Measurements from ENCODE around the gene MAGI3.

Gene MAGI3

DNA sequence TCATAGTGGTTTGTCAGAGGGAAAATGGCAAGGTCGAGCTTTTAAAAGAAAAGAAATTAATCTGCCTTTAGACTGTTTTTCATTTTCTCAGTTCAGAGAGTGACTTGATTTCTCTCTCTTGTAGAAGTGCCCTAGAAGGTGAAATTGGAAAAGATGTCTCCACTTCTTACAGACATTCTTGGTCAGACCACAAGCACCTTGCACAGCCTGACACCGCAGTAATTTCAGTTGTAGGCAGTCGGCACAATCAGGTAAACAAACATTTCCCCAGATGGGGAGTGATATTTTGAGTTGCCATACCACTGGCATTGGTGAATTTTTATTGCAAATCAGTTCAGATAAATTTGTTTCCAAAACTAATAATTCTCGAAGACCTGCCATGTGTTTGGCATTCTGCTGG lies 282.2 kb downstream of the MAGI3 start:
- H3K9me3 ChIP-seq (ENCODE audit: control insufficient read depth, insufficient read depth, low read length), result no peaks in the 10 kb centered on the region
- H3K27me3 ChIP-seq (ENCODE audit: control insufficient read depth, insufficient read depth, low read length), result no peaks in the 10 kb centered on the region
- H3K4me1 ChIP-seq (ENCODE audit: control insufficient read depth, insufficient read depth, low read length), result no peaks in the 10 kb centered on the region
- H3K4me3 ChIP-seq (ENCODE audit: low read depth, low read length), result no peak overlapping the region
- H3K9ac ChIP-seq (ENCODE audit: low read depth, low read length), result no peak overlapping the region
- H3K36me3 ChIP-seq (ENCODE audit: control insufficient read depth, insufficient read depth, low read length), result no peaks in the 10 kb centered on the region

DNA sequence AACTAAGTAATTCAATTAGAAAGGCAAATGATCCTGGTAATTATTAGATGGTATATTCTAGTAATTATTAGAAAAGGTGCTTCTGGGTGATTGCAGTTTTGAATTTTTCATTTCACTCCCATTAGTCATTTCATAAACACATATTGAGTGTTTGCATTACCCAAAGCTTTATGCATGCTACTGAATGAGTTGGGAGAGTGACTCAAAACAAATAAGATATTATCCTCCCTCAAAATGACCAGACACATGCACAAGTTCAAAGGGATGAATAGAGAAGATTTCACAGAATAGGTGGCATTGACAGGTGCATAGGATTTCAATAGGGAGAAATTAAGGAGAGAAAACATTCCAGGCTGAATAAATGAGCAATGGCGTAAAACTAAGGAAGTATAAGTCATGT lies 284.3 kb downstream of the MAGI3 start:
- Histone ChIP-seq H3K4me1 (ENCODE audit: control insufficient read depth, insufficient read depth, low read length) (no peaks in the 10 kb centered on the region), H3K27me3 (ENCODE audit: control insufficient read depth, insufficient read depth, low read length) (no peaks in the 10 kb centered on the region), H3K4me3 (ENCODE audit: low read depth, low read length) (no peak overlapping the region), H3K9ac (ENCODE audit: low read depth, low read length) (no peak overlapping the region), H3K9me3 (ENCODE audit: control insufficient read depth, insufficient read depth, low read length) (no peaks in the 10 kb centered on the region), H3K36me3 (ENCODE audit: control insufficient read depth, insufficient read depth, low read length) (no peaks in the 10 kb centered on the region)

DNA sequence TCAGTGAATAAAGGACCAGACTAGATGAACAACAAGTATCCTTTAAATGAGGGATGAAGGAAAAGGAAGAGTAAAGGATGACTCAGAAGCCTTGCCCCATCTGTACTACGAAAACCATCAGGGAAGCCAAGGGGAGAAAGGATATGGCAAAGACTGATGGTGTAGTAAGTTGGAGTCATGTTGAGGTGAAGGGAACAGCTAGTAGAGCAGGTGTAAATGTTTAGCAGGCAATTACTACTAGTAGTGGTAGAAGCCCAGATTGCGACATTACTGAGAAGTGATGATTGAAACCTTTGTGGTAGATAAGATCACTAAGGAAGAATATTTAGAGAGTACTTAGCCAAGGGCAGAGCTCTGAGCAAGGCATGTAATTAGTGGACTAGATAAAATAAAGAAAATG lies 285.0 kb downstream of the MAGI3 start:
- Histone ChIP-seq H3K4me1 (ENCODE audit: control insufficient read depth, insufficient read depth, low read length) (no peaks in the 10 kb centered on the region), H3K9me3 (ENCODE audit: control insufficient read depth, insufficient read depth, low read length) (no peaks in the 10 kb centered on the region), H3K36me3 (ENCODE audit: control insufficient read depth, insufficient read depth, low read length) (no peaks in the 10 kb centered on the region), H3K27me3 (ENCODE audit: control insufficient read depth, insufficient read depth, low read length) (no peaks in the 10 kb centered on the region), H3K4me3 (ENCODE audit: low read depth, low read length) (no peak overlapping the region), H3K9ac (ENCODE audit: low read depth, low read length) (no peak overlapping the region)

DNA sequence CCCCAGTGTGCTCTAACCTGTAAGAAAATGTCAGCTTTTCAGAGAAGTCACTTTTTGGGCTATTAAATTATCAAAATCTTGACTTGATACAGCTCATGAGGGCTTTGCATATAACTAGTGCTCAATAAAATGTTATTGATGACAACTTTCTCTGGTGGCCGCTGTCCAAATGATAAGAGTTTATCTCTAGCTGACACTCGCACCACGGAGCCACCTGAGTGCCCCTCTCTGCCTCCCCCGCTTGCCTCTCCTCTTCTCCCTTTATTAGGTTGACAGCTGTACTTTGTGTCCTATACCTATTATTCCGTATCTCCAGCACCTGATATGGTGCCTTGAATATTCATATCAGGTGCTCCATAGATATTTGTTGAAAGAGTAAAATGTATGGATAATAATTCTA lies 286.2 kb downstream of the MAGI3 start:
- H3K36me3 ChIP-seq (ENCODE audit: control insufficient read depth, insufficient read depth, low read length), result no peaks in the 10 kb centered on the region
- H3K9me3 ChIP-seq (ENCODE audit: control insufficient read depth, insufficient read depth, low read length), result no peaks in the 10 kb centered on the region
- H3K4me3 ChIP-seq (ENCODE audit: low read depth, low read length), result no peak overlapping the region
- H3K9ac ChIP-seq (ENCODE audit: low read depth, low read length), result no peak overlapping the region
- no peaks in the 10 kb centered on the region for H3K27me3 ChIP-seq (ENCODE audit: control insufficient read depth, insufficient read depth, low read length)
- peaks cover 5% of the 10 kb centered on the region for H3K4me1 ChIP-seq (ENCODE audit: control insufficient read depth, insufficient read depth, low read length)

DNA sequence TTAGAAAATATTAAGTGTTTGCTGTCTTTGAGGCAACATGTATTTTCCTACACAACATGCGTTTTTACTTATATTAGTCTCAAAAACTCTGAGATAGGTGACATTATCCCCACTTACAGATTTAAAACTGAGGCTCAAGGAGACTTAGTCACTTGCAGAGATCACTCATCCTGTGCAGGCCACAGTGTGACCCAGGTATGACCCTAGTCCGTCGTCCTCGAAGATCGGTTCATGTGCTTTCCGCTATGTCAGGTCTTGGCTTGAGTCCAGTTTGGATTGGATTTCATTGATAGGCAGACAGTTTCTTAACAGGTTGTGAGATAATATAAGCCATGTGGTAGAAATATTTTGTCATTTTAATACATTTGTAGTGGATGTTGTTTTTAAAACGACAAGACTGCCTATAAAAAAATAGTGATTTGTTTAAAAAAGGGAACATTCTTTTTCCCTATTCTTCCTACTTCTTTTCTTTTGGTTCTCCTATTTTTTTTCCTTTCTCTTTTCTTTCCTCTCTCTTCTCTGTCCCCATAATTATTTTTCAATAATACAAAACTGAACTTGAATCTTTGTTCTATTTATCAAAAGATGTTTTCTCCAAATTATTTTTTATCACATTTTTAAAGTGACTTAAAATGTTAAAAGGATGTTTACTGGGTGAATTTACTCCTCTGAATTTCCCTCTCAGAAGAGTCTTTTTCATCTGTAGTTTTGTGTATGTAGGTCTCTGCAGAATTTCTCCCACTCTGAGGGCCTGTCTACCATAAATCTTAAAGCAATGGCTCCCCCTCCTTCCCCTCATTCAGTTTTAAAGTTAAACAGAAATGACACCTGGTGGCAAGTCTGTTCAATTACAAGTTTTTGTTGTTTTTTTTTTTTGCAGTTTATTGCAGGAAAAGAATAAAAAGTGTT lies 287.2 kb downstream of the MAGI3 start:
- Histone ChIP-seq H3K9ac (ENCODE audit: low read depth, low read length) (no peak overlapping the region), H3K4me3 (ENCODE audit: low read depth, low read length) (no peak overlapping the region), H3K9me3 (ENCODE audit: control insufficient read depth, insufficient read depth, low read length) (no peaks in the 10 kb centered on the region), H3K36me3 (ENCODE audit: control insufficient read depth, insufficient read depth, low read length) (no peaks in the 10 kb centered on the region), H3K4me1 (ENCODE audit: control insufficient read depth, insufficient read depth, low read length) (peaks cover 9% of the 10 kb centered on the region), H3K27me3 (ENCODE audit: control insufficient read depth, insufficient read depth, low read length) (no peaks in the 10 kb centered on the region)

DNA sequence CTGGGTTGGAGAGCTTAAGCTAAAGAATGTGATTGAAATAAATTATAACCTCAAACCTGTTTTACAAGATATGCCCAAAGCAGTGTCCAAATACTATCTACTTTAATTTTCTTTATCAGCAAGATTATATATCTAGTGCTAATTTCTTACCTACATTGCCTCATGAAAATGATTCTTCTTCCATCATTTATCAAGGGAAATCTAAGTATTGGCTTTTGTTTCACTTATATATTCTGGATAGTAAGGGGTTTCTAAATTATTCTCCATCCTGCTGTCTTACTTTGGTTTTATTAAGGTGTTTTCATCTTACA lies 287.8 kb downstream of the MAGI3 start:
- no peaks in the 10 kb centered on the region for H3K36me3 ChIP-seq (ENCODE audit: control insufficient read depth, insufficient read depth, low read length)
- H3K9me3 ChIP-seq (ENCODE audit: control insufficient read depth, insufficient read depth, low read length), result no peaks in the 10 kb centered on the region
- H3K9ac ChIP-seq (ENCODE audit: low read depth, low read length), result no peak overlapping the region
- H3K27me3 ChIP-seq (ENCODE audit: control insufficient read depth, insufficient read depth, low read length), result no peaks in the 10 kb centered on the region
- H3K4me1 ChIP-seq (ENCODE audit: control insufficient read depth, insufficient read depth, low read length), result peaks cover 9% of the 10 kb centered on the region
- H3K4me3 ChIP-seq (ENCODE audit: low read depth, low read length), result no peak overlapping the region

DNA sequence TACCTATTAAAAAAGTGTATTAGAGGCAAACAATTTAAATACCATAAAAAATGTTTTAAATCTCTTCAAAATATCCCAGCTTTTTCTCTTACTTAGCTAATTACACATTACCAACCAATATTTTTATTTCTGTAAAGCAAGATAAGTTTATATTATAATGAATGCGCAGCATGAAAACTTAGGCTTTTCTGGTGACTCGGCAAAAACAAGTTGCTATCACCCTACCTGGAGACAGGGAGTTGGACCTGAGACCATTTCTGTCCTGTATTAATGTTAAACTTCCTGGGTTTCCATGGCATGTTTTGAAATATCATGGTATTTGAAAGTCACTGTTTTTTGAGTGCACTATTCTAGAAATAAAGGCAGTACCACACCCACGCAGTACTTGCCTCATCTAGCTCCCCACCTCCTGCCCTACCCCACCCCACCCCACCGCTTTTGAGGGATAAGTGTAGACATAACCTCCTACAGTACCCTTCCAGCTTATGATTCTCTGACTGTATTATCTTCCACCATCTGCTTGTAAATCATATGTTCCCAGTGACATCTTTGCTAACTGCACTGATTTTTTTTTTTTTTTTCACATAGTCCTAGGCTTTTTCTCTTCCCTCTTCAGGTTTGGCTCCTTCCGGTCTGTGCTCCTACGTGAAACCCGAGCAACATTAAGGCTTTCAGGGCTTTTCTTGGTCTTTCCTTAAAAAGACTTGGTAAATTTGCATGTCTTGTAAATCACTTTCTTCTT lies 291.5 kb downstream of the MAGI3 start:
- Histone ChIP-seq H3K4me1 (ENCODE audit: control insufficient read depth, insufficient read depth, low read length) (peaks cover 9% of the 10 kb centered on the region), H3K9ac (ENCODE audit: low read depth, low read length) (no peak overlapping the region)

DNA sequence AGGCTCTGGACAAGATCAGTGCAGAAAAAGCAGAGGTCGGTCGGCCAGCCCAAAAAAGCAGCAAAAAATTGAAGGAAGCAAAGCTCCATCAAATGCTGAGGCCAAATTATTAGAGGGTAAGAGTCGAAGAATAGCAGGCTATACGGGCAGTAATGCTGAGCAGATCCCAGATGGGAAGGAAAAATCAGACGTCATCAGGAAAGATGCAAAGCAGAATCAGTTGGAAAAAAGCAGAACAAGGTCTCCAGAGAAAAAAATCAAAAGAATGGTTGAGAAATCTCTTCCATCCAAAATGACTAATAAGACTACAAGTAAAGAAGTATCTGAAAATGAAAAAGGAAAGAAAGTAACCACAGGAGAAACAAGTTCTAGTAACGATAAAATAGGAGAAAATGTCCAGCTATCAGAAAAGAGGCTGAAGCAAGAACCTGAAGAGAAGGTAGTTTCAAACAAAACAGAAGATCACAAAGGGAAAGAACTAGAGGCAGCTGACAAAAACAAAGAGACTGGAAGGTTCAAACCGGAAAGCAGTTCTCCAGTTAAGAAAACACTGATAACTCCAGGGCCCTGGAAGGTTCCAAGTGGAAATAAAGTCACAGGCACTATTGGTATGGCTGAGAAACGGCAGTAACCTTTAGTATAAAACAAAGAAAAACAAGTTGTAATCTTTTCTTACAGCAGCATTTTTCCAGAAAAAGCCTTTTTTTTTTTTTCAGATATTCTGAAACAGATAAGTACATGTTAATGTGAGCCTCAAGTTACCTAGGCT lies 293.3 kb downstream of the MAGI3 start:
- no peaks in the 10 kb centered on the region for H3K9me3 ChIP-seq (ENCODE audit: control insufficient read depth, insufficient read depth, low read length)
- no peak overlapping the region for H3K9ac ChIP-seq (ENCODE audit: low read depth, low read length)
- H3K4me3 ChIP-seq (ENCODE audit: low read depth, low read length), result no peak overlapping the region
- no peaks in the 10 kb centered on the region for H3K36me3 ChIP-seq (ENCODE audit: control insufficient read depth, insufficient read depth, low read length)
- H3K4me1 ChIP-seq (ENCODE audit: control insufficient read depth, insufficient read depth, low read length), result peaks cover 9% of the 10 kb centered on the region
- no peaks in the 10 kb centered on the region for H3K27me3 ChIP-seq (ENCODE audit: control insufficient read depth, insufficient read depth, low read length)

More for the DNA sequence above, 291.5 kb downstream of the MAGI3 start:
- Histone ChIP-seq H3K36me3 (ENCODE audit: control insufficient read depth, insufficient read depth, low read length) (no peaks in the 10 kb centered on the region), H3K27me3 (ENCODE audit: control insufficient read depth, insufficient read depth, low read length) (no peaks in the 10 kb centered on the region), H3K9me3 (ENCODE audit: control insufficient read depth, insufficient read depth, low read length) (no peaks in the 10 kb centered on the region), H3K4me3 (ENCODE audit: low read depth, low read length) (no peak overlapping the region)

DNA sequence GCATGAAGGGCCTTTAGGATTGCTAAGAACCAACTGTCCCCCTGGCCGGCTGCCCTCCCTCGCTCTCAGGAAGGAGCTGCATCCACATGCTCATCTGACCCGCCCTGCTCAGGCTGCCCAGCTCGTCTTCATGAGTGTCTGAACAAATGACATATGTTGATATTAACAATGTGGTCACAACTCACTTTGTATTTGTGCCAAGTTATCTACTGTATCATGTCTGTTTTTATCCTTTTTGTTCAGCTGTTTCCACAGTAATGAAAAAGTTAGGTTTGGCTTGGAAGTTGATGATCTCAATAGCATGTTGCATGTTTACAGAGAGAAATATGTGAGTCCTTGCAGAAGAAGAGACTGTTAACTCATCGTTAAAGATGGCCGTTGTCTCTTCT lies 293.8 kb downstream of the MAGI3 start:
- Histone ChIP-seq H3K4me3 (ENCODE audit: low read depth, low read length) (no peak overlapping the region), H3K36me3 (ENCODE audit: control insufficient read depth, insufficient read depth, low read length) (no peaks in the 10 kb centered on the region), H3K9me3 (ENCODE audit: control insufficient read depth, insufficient read depth, low read length) (no peaks in the 10 kb centered on the region), H3K27me3 (ENCODE audit: control insufficient read depth, insufficient read depth, low read length) (no peaks in the 10 kb centered on the region), H3K4me1 (ENCODE audit: control insufficient read depth, insufficient read depth, low read length) (peaks cover 9% of the 10 kb centered on the region), H3K9ac (ENCODE audit: low read depth, low read length) (no peak overlapping the region)

DNA sequence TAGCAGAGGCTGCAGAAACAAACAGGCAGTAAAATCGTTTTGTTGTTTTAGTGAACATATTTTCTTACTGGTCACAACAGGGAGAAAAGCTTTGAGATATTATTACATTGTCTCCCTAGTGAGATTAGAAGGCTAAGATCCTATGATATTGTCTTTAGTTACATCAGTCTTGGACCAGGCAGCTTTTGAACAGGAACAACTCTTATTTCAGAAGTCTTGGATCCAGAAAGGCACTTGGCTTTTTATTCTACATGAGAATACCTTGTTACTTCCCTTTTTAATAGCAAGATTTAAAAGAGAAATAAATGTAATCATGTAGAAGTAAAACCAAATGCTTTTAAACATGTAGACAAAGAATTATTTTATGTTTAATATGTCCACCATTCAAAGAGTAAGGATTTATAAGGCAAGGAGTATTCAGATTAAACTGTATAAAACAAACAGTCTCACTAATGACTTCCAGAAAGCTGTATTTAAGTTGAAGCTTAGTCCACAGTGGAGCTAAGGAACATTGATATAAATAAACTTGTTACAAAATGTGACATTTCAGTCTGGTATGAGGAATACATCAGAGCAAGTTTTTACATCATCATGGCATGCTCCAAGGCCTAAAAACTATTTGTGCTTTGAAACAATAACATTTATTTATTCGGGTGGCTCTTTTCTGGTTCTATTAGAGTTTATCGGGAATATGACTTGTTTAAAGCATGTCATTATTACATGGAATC lies 296.7 kb downstream of the MAGI3 start:
- Histone ChIP-seq H3K9ac (ENCODE audit: low read depth, low read length) (no peak overlapping the region), H3K36me3 (ENCODE audit: control insufficient read depth, insufficient read depth, low read length) (peaks cover 3% of the 10 kb centered on the region), H3K4me1 (ENCODE audit: control insufficient read depth, insufficient read depth, low read length) (no peaks in the 10 kb centered on the region), H3K27me3 (ENCODE audit: control insufficient read depth, insufficient read depth, low read length) (no peaks in the 10 kb centered on the region), H3K9me3 (ENCODE audit: control insufficient read depth, insufficient read depth, low read length) (no peaks in the 10 kb centered on the region), H3K4me3 (ENCODE audit: low read depth, low read length) (no peak overlapping the region)

DNA sequence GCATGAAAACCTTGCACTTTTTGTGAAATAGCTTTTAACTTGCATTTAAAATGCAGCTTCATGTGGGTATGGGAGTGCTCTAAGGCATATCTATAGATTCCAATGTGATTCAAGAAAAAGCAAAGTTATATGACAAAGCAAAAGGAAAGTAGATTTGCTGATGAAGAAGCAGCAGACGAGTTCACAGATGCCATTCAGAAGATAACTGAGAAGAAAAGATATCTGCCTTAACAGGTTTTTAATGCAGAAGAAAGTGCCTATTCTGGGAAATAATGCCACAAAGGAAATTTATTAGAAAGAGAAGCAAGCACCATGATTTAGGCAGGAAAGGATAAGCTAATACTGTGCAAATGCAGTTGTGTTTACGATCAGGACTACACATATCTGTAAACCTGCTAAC lies 300.9 kb downstream of the MAGI3 start:
- Histone ChIP-seq H3K9me3 (ENCODE audit: control insufficient read depth, insufficient read depth, low read length) (no peaks in the 10 kb centered on the region), H3K27me3 (ENCODE audit: control insufficient read depth, insufficient read depth, low read length) (no peaks in the 10 kb centered on the region), H3K4me3 (ENCODE audit: low read depth, low read length) (no peak overlapping the region), H3K4me1 (ENCODE audit: control insufficient read depth, insufficient read depth, low read length) (no peaks in the 10 kb centered on the region), H3K9ac (ENCODE audit: low read depth, low read length) (no peak overlapping the region), H3K36me3 (ENCODE audit: control insufficient read depth, insufficient read depth, low read length) (peaks cover 3% of the 10 kb centered on the region)

Measured in iPS-15b (cell line).